HG02571 (cell line): ENCODE data around the gene ETNK1.
"Not testable (repeated sequence)": the region's sequence is repeated elsewhere in the genome, so short reads cannot be mapped to it uniquely, and the experiment has no call there.

ENCODE experiments used
- ATAC-seq: cut with Tn5 transposase; IDR thresholded peaks from one replicate; pipeline ENCODE4 v1.9.1; 2021; ENCODE audit warnings: mild to moderate bottlenecking, moderate library complexity; ENCODE audit not compliant: unreplicated experiment

The ETNK1 gene, protein sequence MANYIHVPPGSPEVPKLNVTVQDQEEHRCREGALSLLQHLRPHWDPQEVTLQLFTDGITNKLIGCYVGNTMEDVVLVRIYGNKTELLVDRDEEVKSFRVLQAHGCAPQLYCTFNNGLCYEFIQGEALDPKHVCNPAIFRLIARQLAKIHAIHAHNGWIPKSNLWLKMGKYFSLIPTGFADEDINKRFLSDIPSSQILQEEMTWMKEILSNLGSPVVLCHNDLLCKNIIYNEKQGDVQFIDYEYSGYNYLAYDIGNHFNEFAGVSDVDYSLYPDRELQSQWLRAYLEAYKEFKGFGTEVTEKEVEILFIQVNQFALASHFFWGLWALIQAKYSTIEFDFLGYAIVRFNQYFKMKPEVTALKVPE

DNA sequence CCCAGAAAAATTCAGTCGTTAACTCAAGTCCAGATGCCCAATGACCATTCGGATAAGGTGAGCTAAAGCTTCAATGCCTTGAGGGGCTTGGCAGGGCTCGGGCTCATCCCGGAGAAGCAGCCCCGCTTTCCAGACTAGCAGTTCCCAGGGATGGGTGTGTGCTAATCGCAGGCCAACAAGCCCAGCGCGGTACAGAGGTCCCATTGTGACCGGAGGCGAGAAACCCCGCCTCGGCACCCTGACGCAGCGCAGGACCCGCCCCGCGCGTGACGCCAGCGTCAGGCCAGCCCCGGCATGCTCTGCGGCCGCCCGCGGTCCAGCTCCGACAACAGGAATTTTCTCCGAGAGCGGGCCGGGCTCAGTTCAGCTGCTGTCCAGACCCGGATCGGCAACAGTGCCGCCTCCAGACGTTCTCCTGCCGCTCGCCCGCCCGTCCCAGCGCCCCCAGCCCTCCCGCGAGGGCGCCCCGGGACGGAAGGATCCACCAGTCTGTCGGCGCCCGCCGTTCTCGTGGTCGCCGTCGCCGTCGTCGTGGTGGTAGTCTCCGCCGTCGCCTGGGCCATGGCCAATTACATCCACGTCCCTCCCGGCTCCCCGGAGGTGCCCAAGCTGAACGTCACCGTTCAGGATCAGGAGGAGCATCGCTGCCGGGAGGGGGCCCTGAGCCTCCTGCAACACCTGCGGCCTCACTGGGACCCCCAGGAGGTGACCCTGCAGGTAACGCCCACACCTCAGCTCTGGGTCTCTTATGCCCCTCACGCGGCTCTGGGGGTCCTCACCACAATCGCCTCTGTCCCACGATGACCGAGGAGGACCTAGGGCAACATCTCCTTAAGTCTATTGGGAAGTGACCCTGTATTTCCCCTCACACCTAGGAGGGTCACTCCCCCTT is at the start of gene ETNK1:
Gene ETNK1, plus strand, starts transcription at position 302 of the 892 bp plus-strand sequence. Its CDS starts 260 bp downstream, at position 562.
- ATAC-seq, result peak; percentile 98

DNA sequence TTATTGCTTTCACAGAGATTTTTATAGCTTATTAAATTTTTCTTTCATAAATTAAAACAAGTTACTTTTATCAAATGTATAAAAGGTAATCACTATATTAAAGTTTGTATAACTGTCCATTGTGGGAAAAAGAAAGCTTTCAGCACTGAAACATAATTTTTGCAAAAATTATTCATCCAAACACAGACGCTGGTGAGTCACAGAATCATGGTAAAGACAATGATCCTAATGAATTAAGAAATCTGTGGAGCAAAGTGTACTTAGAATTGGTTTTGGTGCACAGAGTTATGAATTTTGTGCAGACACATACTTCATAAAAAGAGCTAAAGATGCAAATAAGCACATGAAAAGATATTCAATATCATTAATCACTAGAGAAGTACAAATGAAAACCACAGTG is 48.9 kb upstream of the ETNK1 start:
- ATAC-seq, result no peak

DNA sequence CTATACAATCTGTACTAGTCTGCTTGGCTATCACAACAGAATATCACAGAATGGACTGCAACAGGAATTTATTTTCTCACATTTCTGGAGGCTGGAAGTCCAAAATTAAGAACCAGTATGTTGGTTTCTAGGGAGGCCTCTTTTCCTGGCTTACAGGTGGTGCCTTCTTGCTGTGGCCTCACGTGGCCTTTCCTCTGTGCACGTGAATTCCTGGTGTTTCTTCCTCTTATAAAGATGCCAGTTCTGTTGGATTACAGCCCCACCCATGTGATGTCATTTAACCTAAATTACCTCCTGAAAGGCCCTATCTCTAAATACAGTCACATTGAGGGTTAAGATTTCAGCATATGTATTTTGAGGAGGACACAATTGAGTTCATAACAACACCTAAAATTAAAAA is 48.5 kb upstream of the ETNK1 start:
- ATAC-seq, result no peak

DNA sequence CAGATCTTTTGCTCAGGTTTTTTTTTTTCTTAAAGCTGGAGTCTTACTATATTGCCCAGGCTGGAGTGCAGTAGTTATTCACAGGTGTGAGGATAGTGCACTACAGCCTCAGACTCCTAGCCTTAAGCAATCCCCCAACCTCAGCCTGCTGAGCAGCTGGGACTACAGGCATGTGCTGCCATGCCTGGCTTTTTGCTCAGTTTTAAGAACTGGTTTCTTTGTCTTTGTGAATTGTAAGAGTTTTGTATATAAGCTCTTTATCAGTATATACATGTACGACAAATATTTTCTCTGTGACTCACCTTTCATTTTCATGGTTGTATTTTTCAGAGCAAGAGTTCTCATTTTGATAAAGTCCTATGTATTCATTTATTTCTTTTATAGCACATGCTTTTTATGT is 47.3 kb upstream of the ETNK1 start:
- ATAC-seq, result no peak

DNA sequence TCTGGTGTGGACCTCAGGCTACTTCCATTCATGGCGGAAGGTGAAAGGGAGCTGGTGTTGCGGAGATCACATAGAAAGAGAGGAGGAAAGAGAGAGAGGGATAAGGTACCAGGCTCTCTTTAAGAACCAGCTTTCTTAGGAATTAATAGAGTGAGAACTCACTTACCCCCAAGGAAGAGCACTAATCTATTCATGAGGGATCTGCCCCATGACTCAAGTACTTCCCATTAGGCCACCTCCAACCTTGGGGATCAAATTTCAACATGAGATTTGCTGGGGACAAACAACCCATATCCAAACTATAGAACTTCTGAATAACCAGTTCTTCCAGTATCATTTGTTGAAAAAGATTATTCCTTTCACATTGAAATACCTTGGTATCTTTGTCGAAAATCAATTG is 46.6 kb upstream of the ETNK1 start:
- ATAC-seq, result no peak

DNA sequence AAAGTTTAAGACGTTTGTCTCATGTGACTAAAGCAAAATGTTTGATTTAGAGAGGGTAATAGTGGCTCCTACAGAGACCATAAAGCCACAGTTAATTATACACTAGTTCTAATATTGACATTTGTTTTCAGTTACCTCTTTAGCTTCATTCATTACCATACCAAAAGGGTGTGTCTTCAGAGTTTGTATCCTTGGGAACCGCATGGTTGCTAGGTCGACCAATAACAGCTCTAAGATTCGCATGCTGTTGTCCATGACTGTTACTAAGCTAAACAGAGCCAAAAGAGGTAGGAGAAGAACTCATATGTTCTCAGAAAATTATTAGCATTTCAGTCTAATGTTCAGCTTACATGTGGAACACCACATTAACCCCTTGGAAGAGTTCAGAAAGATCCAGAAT is 36.2 kb upstream of the ETNK1 start:
- ATAC-seq, result no peak

DNA sequence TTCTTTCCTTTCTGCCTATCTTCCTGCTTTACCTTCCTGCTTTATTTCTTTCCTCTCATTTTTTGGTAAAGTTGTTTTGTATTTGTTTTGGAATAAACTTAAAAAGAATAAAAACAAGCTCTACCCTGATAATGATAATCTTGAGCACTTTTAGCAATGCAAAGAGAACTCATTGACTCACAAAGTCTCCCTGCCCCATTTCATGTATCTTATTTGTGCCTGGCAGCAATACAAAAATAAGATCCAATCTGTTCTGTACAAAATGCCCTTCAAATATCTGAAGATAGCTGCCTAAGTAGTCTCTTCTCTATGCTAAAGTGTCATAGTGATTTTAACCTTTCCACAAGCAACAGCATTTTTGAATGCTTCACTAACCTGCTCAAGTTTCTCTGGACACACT is 31.1 kb upstream of the ETNK1 start:
- no peak for ATAC-seq

DNA sequence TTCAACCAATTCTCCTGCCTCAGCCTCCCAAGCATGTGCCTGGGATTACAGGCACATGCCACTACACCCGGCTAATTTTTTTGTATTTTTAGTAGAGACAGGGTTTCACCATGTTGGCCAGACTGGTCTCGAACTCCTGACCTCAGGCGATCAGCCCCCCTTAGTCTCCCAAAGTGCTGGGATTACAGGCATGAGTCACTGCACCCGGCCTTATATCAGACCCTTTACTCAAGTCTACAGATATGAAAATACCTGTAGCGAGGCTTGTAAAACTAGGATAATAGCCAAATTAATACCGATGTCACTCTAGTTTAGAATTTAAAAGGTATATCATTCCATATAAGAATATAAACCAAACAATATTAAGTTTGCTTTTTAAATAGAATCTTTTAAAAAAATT is 27.4 kb upstream of the ETNK1 start:
- ATAC-seq, result not testable (repeated sequence)

DNA sequence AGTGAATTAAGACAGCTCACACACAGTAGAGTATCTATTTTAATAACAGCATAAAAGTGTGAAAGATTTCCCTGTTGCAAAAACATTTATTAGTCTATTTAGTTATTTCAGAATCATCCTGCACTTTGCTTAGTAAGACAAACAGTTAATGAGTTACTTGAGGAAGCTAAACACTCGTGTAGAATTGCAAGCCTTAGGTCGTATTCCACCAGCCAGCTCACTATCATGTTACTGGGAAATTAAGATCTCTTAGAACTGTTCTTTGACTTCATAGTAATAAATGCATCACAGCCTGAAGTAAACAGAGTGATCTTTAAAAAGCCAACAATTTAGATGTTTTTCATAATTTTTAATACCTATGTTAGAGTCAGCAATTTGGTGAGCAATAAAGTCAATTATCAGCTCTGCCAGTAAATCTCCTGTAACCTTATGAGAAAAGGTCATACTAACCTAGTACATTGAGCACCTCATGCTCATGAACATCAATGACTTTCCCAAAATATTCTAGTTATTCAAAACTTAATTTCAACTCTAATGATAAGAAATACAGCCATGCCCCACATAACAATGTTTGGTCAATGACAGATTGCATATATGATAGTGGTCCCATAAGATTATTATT is 26.7 kb upstream of the ETNK1 start:
- ATAC-seq, result no peak

DNA sequence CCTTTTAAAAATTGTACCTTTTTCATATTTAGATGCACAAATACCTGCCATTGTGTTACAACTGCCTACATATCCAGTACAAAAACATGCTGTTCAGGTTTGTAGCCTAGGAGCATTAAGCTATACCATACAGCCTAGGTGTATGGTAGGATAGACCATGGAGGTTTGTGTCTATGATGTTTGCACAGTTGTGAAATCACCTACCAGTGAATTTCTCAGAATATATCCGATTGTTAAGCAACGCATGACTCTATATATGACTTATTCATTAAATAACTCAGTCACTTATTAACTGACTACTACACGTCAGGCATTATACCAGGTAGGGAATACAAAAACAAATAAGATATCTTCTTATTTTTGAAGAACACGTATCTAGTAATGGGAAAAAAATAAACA is 26.2 kb upstream of the ETNK1 start:
- ATAC-seq, result no peak

DNA sequence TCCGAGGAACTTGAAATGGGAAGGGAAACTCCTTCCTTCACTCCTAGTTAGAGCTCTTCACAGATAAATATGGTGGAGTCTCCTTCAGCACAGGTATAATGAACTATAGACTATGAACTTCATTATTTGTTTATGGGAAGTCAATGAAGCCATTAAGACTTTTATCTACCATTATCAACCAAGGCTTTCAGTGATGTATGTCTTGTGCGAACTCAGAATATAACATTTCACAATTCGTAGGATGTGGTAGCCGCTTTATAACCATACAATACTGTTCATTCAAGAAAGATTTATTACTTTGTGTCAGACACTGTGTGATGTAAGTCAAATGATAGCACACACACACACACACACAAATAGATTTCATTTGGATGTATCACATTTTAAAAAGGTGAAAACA is 24.8 kb upstream of the ETNK1 start:
- ATAC-seq, result no peak

DNA sequence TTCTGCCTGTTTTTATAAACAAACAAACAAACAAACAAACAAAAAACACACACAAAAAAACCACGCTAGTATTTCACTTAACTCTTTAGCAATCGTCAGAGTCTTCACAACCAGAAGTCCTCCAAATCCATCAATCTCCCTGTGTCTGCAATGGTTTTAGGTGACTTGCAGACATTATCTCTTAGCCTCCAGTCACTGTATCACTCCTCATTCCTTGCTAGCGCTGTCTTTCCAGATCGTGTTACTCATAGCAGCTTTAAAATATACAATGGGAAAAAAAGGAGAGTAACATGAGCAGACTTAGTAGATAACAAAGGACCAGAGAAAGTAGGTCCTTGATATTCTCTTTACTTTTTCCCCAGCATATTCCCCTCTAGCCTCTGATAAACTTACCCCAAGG is 15.5 kb upstream of the ETNK1 start:
- ATAC-seq, result no peak

DNA sequence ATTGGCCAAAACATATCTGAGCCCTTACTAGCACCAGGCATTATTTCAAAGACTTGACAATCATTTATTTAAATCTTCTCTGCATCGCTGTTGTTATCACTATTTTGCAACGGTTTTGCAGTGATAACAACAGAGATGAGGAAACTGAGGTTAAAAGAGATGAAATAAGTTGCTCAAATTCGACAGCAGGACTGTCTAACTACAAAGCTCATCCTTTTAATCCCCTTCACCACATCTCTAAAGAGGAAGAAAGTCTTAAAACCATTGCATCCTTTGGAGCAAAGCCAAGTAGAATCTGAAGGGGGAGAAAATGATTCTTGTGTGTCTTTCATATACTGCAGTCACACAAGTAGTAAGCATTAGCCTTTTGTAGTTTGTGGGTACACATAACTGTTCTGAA is 14.8 kb upstream of the ETNK1 start:
- ATAC-seq, result no peak

DNA sequence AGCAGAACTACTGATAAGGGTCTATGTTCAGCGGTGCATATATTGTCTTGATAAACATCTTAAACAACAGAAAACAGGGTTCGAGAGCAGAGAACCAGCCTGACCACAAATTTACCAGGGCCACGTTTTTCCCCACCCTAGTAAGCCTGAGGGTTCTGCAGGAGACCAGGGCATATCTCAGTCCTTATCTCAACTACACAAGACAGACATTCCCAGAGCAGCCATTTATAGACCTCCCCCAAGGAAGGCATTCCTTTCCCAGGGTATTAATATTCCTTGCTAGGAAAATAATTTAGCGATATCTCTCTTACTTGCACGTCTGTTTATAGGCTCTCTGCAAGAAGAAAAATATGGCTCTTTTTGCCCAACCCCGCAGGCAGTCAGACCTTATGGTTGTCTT is 12.1 kb upstream of the ETNK1 start:
- not testable (repeated sequence) for ATAC-seq

DNA sequence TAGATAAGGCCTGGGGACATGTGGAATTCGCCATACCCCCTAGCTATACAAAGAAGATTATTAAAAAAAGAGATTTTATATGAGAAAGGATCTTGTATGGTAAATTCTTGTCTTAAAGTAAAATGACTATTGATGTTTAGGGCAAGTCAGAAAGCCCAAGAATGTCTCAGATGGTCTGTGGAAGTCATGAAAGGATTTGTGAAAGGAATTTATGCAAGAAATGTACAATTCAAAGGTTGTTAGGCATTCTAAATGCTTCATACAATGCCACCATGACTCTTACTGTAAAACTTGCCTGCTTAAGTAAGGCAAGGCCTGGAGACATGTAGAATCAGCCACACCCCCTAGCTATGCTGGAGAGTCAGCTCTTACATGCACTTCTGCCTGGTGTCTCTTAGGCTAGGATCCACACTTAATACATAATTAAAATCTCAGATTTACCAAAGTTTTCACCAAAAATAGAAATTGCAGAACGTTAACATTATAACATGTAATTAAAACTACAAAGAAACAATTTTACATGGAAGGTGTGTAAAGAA is 8.9 kb upstream of the ETNK1 start:
- no peak for ATAC-seq

DNA sequence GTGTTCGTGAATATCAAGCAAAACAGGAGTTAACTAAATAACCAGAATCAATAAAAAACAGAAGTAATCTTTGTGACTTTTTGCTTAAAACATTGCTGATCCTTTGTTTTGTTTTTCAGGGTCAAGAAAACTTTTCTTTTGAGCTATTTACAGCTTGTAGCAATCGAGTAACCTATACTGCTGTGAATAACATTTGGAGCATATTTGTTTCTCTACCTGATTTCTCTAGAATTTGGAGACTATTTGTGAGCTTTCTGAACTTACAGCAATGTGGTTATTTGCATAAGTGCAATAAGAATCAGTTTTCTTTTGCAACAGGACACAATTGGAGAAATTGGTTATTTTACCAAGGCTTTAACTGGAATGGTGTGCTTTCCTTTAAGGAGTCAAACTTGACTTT is 7.3 kb upstream of the ETNK1 start:
- no peak for ATAC-seq

DNA sequence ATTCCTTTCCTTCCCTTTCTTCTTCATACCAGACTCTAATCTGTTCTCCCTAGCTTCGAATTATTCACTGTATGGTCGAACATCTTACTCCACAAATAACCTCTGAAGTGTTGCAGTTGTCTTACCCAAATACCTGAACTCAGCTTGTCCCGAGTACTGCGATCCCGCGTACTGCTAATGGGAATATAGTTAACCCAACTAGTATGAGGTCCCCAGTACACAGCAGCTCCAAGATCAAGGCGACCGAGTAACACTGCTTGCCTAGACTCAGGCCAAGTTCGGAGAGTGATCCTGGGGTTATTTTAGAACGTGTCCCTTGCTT is 462 bp upstream of the ETNK1 start:
- ATAC-seq, result no peak

DNA sequence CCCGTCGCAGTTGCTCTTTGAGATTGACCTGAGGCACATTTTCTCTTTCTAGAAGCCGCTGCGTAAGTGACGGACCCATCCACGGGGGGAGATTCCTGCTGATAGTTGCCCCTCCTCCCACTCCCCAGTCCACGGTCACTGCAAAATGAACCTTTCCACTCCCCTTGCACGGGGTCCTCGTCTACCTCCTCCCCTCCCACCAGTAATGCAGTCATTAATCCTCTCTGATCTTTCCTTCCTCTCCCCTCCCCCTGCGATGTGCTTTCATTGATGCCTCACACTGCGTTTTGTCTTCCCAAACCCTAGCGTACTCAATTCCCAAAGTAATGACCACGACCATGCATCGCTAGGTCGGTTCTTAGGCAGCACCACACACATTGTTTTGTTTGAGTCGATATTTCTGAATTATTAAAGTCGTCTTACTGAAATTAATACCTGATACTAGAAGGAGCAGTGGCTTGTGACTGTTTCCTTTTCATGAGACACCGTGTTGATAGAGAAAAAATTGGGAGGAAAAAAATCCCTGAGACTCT is 857 bp downstream of the ETNK1 start:
- peak; percentile 39 for ATAC-seq

DNA sequence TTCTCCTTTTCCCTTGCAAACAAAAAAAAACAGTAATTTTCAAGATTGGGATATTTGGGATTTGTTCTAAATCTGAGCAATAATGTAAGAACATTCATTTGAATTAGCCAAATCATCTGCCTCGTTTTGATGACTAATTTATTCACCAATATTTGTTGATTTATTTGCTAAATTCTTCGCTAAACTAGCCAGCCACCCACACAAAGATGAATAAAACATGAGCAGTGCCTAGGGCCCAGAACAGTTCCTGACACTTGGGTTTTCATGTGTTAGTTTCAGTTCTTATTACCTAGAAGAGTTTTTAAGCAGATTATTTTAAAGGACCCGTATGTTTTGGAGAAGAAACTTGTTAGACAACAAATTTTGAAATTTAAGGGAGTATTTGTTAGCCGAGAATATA is 1.4 kb downstream of the ETNK1 start:
- peak; percentile 35 for ATAC-seq

DNA sequence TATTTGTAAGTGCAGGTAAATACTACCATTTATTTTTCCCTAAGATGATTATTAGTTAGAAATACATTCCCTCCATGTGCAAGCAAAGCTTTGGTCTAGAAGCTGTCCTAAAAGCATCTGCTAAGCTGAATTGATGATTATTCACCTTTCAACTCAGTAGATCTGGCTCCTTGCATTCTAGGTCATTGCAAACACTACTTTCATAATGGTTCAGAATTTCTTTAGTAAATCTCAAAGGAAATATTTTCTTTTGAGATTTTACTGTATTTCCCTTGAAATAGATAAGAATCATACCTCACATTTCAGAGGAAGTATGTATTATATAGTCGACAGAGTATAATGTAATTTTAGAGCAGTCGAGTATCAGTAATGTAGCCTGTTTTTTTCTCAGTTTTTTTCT is 2.4 kb downstream of the ETNK1 start:
- no peak for ATAC-seq

DNA sequence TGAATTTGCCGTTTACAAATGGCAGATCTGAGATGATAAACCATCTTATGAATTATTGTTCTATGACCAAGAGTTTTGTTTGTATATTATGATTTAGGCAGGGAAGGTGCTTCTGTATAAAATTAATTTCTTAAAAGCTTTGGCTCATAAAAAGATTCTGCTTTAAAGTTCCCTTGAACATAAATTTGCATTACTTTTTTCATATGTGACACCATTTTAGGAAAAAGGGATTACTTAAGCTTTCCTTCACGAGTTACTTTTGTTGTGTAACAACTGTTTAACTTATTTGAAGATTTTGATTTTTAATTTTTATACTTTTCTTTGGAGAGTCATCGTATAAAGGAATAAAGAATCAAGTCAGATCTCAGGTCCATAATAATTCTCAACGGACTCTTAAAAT is 3.3 kb downstream of the ETNK1 start:
- no peak for ATAC-seq
